Measurements from ENCODE around the gene SPINT4.

Gene SPINT4

DNA sequence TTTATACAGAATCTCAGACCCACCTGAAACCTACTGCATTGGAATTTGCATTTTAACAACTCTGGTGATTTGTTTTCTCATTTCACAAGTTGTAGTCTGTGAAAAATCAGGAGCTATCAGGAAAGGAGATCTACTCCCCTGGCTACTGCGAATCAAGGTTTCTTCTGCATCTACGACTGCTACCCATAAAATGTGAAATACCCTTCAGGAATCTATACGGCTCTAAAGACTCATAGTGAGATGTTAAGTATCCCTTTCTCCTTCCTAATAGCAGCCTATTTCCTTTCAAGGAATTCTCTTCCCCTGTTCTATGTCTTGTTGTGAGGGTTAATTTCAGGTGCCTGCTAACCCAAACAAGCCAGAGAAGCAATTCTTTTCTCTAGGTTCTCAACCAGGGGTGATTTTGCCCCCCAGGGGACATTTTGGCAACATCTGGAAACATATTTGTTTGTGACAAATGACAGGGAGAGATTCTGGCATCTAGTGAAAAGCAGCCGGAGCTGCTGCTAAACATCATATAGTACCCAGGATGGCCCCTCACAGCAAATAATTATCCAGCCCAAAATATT, 43.2 kb downstream of the SPINT4 start:
- TF ChIP-seq, protein P1, sequence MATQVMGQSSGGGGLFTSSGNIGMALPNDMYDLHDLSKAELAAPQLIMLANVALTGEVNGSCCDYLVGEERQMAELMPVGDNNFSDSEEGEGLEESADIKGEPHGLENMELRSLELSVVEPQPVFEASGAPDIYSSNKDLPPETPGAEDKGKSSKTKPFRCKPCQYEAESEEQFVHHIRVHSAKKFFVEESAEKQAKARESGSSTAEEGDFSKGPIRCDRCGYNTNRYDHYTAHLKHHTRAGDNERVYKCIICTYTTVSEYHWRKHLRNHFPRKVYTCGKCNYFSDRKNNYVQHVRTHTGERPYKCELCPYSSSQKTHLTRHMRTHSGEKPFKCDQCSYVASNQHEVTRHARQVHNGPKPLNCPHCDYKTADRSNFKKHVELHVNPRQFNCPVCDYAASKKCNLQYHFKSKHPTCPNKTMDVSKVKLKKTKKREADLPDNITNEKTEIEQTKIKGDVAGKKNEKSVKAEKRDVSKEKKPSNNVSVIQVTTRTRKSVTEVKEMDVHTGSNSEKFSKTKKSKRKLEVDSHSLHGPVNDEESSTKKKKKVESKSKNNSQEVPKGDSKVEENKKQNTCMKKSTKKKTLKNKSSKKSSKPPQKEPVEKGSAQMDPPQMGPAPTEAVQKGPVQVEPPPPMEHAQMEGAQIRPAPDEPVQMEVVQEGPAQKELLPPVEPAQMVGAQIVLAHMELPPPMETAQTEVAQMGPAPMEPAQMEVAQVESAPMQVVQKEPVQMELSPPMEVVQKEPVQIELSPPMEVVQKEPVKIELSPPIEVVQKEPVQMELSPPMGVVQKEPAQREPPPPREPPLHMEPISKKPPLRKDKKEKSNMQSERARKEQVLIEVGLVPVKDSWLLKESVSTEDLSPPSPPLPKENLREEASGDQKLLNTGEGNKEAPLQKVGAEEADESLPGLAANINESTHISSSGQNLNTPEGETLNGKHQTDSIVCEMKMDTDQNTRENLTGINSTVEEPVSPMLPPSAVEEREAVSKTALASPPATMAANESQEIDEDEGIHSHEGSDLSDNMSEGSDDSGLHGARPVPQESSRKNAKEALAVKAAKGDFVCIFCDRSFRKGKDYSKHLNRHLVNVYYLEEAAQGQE (IDR thresholded peaks at IDR 0.05; ENCODE audit: insufficient read depth in 1 of 2, low read depth in 2 of 2, low read length in 2 of 2), result no peak
- TF ChIP-seq SIN3A (IDR thresholded peaks at IDR 0.05; ENCODE audit: borderline replicate concordance, insufficient read depth, low read length) (no peak), TAF1 (IDR thresholded peaks at IDR 0.05; ENCODE audit: borderline replicate concordance, insufficient read depth, low read length) (no peak), FOXP2 (optimal IDR thresholded peaks at IDR 0.05; ENCODE audit: borderline replicate concordance, extremely low read depth, extremely low read length, insufficient read depth) (no peak), POLR2AphosphoS5 (IDR thresholded peaks at IDR 0.05; ENCODE audit: low read depth, low read length) (no peak)

DNA sequence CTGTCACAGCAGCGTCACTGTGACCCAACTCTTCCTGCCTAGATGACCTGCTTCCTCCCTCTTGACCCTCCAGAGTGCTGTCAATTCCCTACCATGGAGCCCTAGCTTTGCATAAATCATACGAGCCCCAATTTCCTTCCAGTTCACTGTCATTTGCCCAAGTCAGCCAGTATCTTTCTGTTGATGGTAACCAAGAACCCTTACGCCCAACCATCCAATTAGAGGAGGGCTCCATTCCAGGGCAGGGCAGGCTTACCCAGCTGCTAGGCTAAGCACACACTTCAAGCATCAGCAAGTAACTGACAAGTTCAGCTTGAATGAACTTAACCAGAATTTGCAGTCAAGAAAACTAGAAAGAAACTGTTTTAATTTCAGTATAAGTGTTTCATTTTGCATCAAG, 43.8 kb downstream of the SPINT4 start:
- TF ChIP-seq POLR2AphosphoS5 (IDR thresholded peaks at IDR 0.05; ENCODE audit: low read depth, low read length), result no peak
- TF ChIP-seq SIN3A (IDR thresholded peaks at IDR 0.05; ENCODE audit: borderline replicate concordance, insufficient read depth, low read length), result no peak
- no peak for TF ChIP-seq FOXP2 (optimal IDR thresholded peaks at IDR 0.05; ENCODE audit: borderline replicate concordance, extremely low read depth, extremely low read length, insufficient read depth)
- TF ChIP-seq, protein P1 (IDR thresholded peaks at IDR 0.05; ENCODE audit: insufficient read depth in 1 of 2, low read depth in 2 of 2, low read length in 2 of 2), result no peak
- TF ChIP-seq TAF1 (IDR thresholded peaks at IDR 0.05; ENCODE audit: borderline replicate concordance, insufficient read depth, low read length), result no peak

DNA sequence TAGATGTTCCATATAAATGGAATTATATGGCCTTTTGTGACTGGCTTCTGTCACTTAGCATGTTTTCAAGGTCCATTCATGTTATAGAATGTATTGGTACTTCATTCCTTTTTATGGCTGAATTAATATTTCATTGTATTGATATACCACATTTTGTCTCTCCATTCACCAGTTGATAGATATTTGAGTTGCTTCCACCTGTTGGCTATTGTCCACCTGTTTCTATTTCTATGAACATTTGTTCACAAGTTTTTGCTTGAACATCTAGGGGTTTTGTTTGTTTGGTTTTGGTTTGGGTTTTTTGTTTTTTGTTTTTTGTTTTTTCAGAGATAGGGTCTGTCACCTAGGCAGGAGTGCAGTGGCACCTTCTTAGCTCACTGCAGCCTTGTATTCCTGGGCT, 46.3 kb downstream of the SPINT4 start:
- TF ChIP-seq POLR2AphosphoS5 (IDR thresholded peaks at IDR 0.05; ENCODE audit: low read depth, low read length) (no peak), SIN3A (IDR thresholded peaks at IDR 0.05; ENCODE audit: borderline replicate concordance, insufficient read depth, low read length) (no peak), FOXP2 (optimal IDR thresholded peaks at IDR 0.05; ENCODE audit: borderline replicate concordance, extremely low read depth, extremely low read length, insufficient read depth) (no peak), TAF1 (IDR thresholded peaks at IDR 0.05; ENCODE audit: borderline replicate concordance, insufficient read depth, low read length) (no peak)
- TF ChIP-seq, protein P1 (IDR thresholded peaks at IDR 0.05; ENCODE audit: insufficient read depth in 1 of 2, low read depth in 2 of 2, low read length in 2 of 2), result no peak

DNA sequence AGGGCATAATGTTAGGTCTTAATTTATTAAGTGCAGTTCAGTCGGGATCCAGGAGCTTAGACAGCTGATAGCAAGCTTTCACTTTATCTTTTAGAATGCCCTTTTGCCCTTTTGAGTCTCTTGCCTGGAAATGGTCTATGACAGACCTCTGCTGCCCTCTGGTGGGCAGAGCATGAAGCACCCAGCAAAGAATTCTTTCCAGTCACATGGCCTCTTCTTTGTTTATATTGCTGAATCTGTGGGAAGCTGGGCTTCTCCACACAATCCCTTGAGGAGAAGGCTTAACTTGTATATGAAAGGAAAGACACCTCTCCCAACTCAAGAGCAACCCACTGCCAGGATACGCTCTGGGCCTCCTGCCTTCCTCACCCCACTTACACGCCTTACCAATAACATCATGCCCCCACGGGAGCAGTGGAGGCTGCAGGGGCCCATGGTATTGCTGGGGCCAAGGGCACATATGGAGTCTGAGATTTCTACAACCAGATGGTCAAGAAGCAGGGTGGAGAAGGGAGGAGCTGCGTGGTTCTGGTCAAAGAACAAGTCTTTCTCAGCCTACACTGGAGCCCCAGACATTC, 49.1 kb downstream of the SPINT4 start:
- TF ChIP-seq POLR2AphosphoS5 (IDR thresholded peaks at IDR 0.05; ENCODE audit: low read depth, low read length) (no peak), FOXP2 (optimal IDR thresholded peaks at IDR 0.05; ENCODE audit: borderline replicate concordance, extremely low read depth, extremely low read length, insufficient read depth) (no peak), SIN3A (IDR thresholded peaks at IDR 0.05; ENCODE audit: borderline replicate concordance, insufficient read depth, low read length) (0 out of 2 replicates have a peak, but pooled peaks have one; percentile 39), TAF1 (IDR thresholded peaks at IDR 0.05; ENCODE audit: borderline replicate concordance, insufficient read depth, low read length) (no peak)
- TF ChIP-seq, protein P1 (IDR thresholded peaks at IDR 0.05; ENCODE audit: insufficient read depth in 1 of 2, low read depth in 2 of 2, low read length in 2 of 2), result no peak
